ENCODE data around the gene TPM4.

Gene TPM4

GRCh38 chr19:16144216-16144581, 67.9 kb downstream of the TPM4 start:
- H3K4me3 ChIP-seq (ENCODE audit: low read depth, low read length): no peak overlapping the region
- TF ChIP-seq CTCF (IDR thresholded peaks at IDR 0.05; ENCODE audit: low read depth, low read length): no peak

- TF ChIP-seq CTCF (IDR thresholded peaks at IDR 0.05; ENCODE audit: low read depth, low read length): no peak
- H3K4me3 ChIP-seq (ENCODE audit: low read depth, low read length): no peak overlapping the region
Observed at GRCh38 chr19:16146112-16146511, 69.8 kb downstream of the TPM4 start.

- H3K4me3 ChIP-seq (ENCODE audit: low read depth, low read length): no peak overlapping the region
- no peak for TF ChIP-seq CTCF (IDR thresholded peaks at IDR 0.05; ENCODE audit: low read depth, low read length)
Observed at GRCh38 chr19:16148443-16149229, 72.3 kb downstream of the TPM4 start.
